GM12878 (cell line): ENCODE measurements around the gene TMUB2. TPM values are rescaled to one million over a fixed set of nuclear protein-coding genes. Genes with fewer than 3 reads are reported as not detected.
A peak's percentile ranks its signal among the peaks of the same experiment; 100 is the strongest.

Experiments
- ATAC-seq: fragments of 200-7000 bp; cut with Tn5 transposase; 3 replicates; pipeline ENCODE4 v1.9.1; 2020; ENCODE audit warnings: mild to moderate bottlenecking, moderate library complexity
- BruUV-seq: library from RNA; stranded (reverse); fragments of 400-500 nt; replicated peaks from 2 replicates; lab custom pipeline; 2021; lab: Mats Ljungman, UMichigan
- CTCF ChIA-PET: fragments of 300-600 bp; sonication (Branson Sonifier 250); formaldehyde crosslinking; extraction: SDS; loops from one replicate; lab custom pipeline; 2021; ENCODE audit warnings: inconsistent platforms; lab: Yijun Ruan, JAX
- POLR2A ChIA-PET: fragments of 350-600 bp; formaldehyde crosslinking; extraction: SDS; loops from one replicate; lab custom pipeline; 2021; ENCODE audit warnings: inconsistent platforms; lab: Charles Lee
- RAD21 ChIA-PET: fragments of 300-600 bp; sonication (Branson Sonifier 250); formaldehyde crosslinking; loops from one replicate; lab custom pipeline; 2023; ENCODE audit warnings: antibody characterized with exemption; ENCODE audit not compliant: unreplicated experiment; lab: Charles Lee
- SMC1A ChIA-PET: fragments of 300-600 bp; sonication (Branson Sonifier 250); formaldehyde crosslinking; loops from one replicate; lab custom pipeline; 2023; ENCODE audit not compliant: unreplicated experiment, uncharacterized antibody; lab: Charles Lee
- DNase-seq: peaks from one replicate; pipeline ENCODE4 v3.0.0-alpha.2; 2011; ENCODE audit warnings: low read depth, low spot score
- FAIRE-seq: peaks from 3 replicates; lab custom pipeline; 2011; peaks lifted over from hg19 to GRCh38; lab: Jason Lieb, UNC
- H2AFZ ChIP-seq: 2 replicates; pipeline ENCODE4 v1.6.0; 2011; ENCODE audit warnings: low read depth, low read length, control low read depth; ENCODE audit not compliant: control insufficient read depth
- H3K27ac ChIP-seq: 2 replicates; pipeline ENCODE4 v1.5.1; 2011; ENCODE audit warnings: control low read depth; ENCODE audit not compliant: control insufficient read depth, insufficient read depth
- H3K27me3 ChIP-seq, 2 experiments: replicated peaks in 1 of 2; 2 replicates each; pipeline versions ENCODE4 v1.6.0 to v1.6.1; 2011; ENCODE audit warnings: low read length in 1 of 2; ENCODE audit not compliant: control insufficient read depth in 2 of 2, insufficient read depth in 2 of 2
- H3K36me3 ChIP-seq, 2 experiments: 2 replicates each; pipeline ENCODE4 v1.5.1; 2011; ENCODE audit warnings: low read length in 1 of 2; ENCODE audit not compliant: control insufficient read depth in 2 of 2, insufficient read depth in 2 of 2
- H3K4me1 ChIP-seq: 2 replicates; pipeline ENCODE4 v1.6.1; 2011; ENCODE audit warnings: mild to moderate bottlenecking, low read length, moderate library complexity, mixed read lengths; ENCODE audit not compliant: control insufficient read depth, insufficient read depth
- H3K4me2 ChIP-seq: 2 replicates; pipeline ENCODE4 v1.6.0; 2011; ENCODE audit warnings: control low read depth; ENCODE audit not compliant: control insufficient read depth, insufficient read depth
- H3K4me3 ChIP-seq: fragments of 200-600 bp; sonication (generic); 2 replicates; pipeline ENCODE4 v1.5.1; 2016
- H3K79me2 ChIP-seq: 2 replicates; pipeline ENCODE4 v1.6.0; 2011; ENCODE audit warnings: low read length; ENCODE audit not compliant: control insufficient read depth, insufficient read depth
- H3K9ac ChIP-seq: 2 replicates; pipeline ENCODE4 v1.8.0; 2011; ENCODE audit warnings: low read length, control low read depth, mixed read lengths; ENCODE audit not compliant: control insufficient read depth, insufficient read depth
- H3K9me3 ChIP-seq: replicated peaks from 3 replicates; pipeline ENCODE4 v1.5.1; 2011; ENCODE audit warnings: mild to moderate bottlenecking, low read length; ENCODE audit not compliant: control insufficient read depth, insufficient read depth
- H4K20me1 ChIP-seq: 2 replicates; pipeline ENCODE4 v1.6.0; 2011; ENCODE audit not compliant: control insufficient read depth, insufficient read depth
- BMI1 ChIP-seq: fragments of 450-650 bp; IDR thresholded peaks from 2 replicates; pipeline ENCODE4 v1.6.1; 2016; ENCODE audit warnings: mild to moderate bottlenecking, moderate library complexity, borderline replicate concordance
- CBX5 ChIP-seq: sonication (generic); IDR thresholded peaks from 2 replicates; pipeline ENCODE4 v1.6.1; 2016; ENCODE audit warnings: low read depth, moderate library complexity, mild to moderate bottlenecking, inconsistent platforms
- ETV6 ChIP-seq, 2 experiments: fragments of 450-650 bp in 1 of 2; IDR thresholded peaks in 1 of 2; conservative IDR thresholded peaks in 1 of 2; 2 replicates each; pipeline ENCODE4 v1.6.1; 2014; ENCODE audit warnings: antibody characterized with exemption in 1 of 2, borderline replicate concordance in 1 of 2, low read depth in 1 of 2, mild to moderate bottlenecking in 1 of 2, moderate library complexity in 1 of 2
- FOS ChIP-seq: IDR thresholded peaks from 3 replicates; pipeline ENCODE4 v1.6.1; 2011; ENCODE audit warnings: borderline replicate concordance; ENCODE audit not compliant: insufficient read length; ENCODE audit errors: extremely low read depth
- FOXK2 ChIP-seq: fragments of 450-650 bp; IDR thresholded peaks from 2 replicates; pipeline ENCODE4 v1.6.1; 2017; ENCODE audit warnings: mild to moderate bottlenecking, moderate library complexity
- RELA ChIP-seq: fragments of 450-650 bp; IDR thresholded peaks from 2 replicates; pipeline ENCODE4 v1.8.0; 2014; ENCODE audit warnings: borderline replicate concordance; ENCODE audit not compliant: partially characterized antibody
- YBX1 ChIP-seq: fragments of 450-650 bp; IDR thresholded peaks from 2 replicates; pipeline ENCODE4 v1.6.1; 2016; ENCODE audit warnings: antibody characterized with exemption
- ZNF384 ChIP-seq: IDR thresholded peaks from 2 replicates; pipeline ENCODE4 v1.6.1; 2012; ENCODE audit warnings: low read depth, mild to moderate bottlenecking, low read length, improper control_type of control experiment, borderline replicate concordance
- ZSCAN29 ChIP-seq: fragments of 450-650 bp; IDR thresholded peaks from 2 replicates; pipeline ENCODE4 v1.6.1; 2017; ENCODE audit warnings: mild to moderate bottlenecking, moderate library complexity
- WGBS: methylation state at CpG from one replicate; pipeline ENCODE4 v1.1.6; 2016; ENCODE audit warnings: low lambda C conversion rate; ENCODE audit not compliant: insufficient replicate concordance, insufficient coverage; ENCODE audit errors: missing lambda C conversion rate; 5-methylcytosine and 5-hydroxymethylcytosine counted together
- in situ Hi-C: fragments of 300-500 bp; cut with MboI; formaldehyde crosslinking; loops from 9 replicates; pipeline ENCODE4 v1.14.3; 2018; ENCODE audit warnings: mixed read lengths
- intact Hi-C: fragments of 100-400 bp; cut with micrococcal nuclease; formaldehyde crosslinking; loops from one replicate; pipeline ENCODE4 v1.14.2; 2022; ENCODE audit not compliant: unreplicated experiment
- polyA plus RNA-seq, 11 experiments: library from polyadenylated mRNA; depleted of rRNA in 4 of 11; unstranded in 6 of 11; stranded (reverse) in 5 of 11; fragments of >200 nt; fragmentation: Nextera tagmentation in 4 of 11; fragmentation: Illumina TruSeq in 1 of 11; extraction: Ambion mirVana in 4 of 11; extraction: Trizol in 1 of 11; gene quantifications; 1 replicate in 1 of 11; 2 replicates in 10 of 11; pipeline versions ENCODE4 v1.2.1 to v1.2.3, GENCODE V29; 2011 to 2016; ENCODE audit warnings: inconsistent platforms in 2 of 11, missing spikeins in 2 of 11, low read depth in 1 of 11
- total RNA-seq, 4 experiments: library from RNA; depleted of rRNA in 3 of 4; stranded (reverse); fragments of >200 nt in 3 of 4; fragmentation: Illumina TruSeq in 1 of 4; extraction: Trizol in 1 of 4; gene quantifications; 2 replicates each; pipeline versions ENCODE4 v1.2.1 to v1.2.3, GENCODE V29; 2013 to 2021
- TF ChIP-seq, protein P1 (sequence below): fragments of 450-650 bp; formaldehyde crosslinking; IDR thresholded peaks from 2 replicates; pipeline ENCODE4 v1.4.0; 2022; ENCODE audit warnings: mild to moderate bottlenecking, moderate library complexity
- TF ChIP-seq, protein P2 (sequence below): fragments of 450-650 bp; IDR thresholded peaks from 2 replicates; pipeline ENCODE4 v1.6.1; 2016; ENCODE audit warnings: mild to moderate bottlenecking
- TF ChIP-seq, protein P3 (sequence below): IDR thresholded peaks from 2 replicates; pipeline ENCODE4 v1.6.1; 2012; ENCODE audit warnings: mild to moderate bottlenecking, low read depth, low read length
- TF ChIP-seq, protein P4 (sequence below): fragments of 450-650 bp; IDR thresholded peaks from 2 replicates; pipeline ENCODE4 v1.6.1; 2017; ENCODE audit warnings: borderline replicate concordance

Gene TMUB2
- total and polyA plus RNA-seq, 10 of the 15 experiments (the other 5 are each of a cell fraction or from before 2014, with no cell fraction given), result 4.3 to 34.0 (median 20.0) TPM

DNA sequence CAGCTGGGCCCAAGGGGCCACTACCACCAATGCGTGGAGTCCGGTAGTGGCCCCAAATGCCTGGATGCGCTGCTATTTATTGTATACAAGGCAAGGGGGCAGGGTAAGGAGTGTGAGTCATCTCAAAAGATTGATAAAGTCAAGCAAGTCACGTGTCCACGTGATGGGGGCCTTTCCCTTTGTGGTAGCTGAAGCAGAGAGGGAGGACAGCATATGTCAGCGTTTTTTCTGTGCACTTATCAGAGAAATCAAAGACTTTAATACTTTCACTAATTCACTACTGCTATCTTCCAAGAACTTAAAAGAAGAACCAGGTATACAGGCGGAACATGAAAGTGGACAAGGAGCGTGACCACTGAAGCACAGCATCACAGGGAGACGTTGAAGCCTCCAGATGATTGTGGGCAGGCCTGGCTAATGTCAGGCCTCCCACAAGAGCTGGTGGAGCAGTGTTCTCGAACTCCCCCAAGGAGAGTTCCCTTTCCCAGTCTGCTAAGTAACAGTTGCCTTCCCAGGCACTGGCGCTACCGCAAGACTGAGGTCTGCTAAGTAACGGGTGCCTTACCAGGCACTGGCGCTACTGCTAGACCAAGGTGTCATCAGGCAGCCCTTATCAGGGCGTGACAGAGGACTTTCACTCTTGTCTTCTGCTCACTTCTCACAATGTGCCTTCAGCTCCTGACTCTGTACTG, 27.1 kb upstream of the TMUB2 start:
- in situ Hi-C loops (no loop called here), intact Hi-C loops (no loop called here)
- Histone ChIP-seq H3K4me2 (no peak overlapping the region), H3K79me2 (no peaks in the 10 kb centered on the region), H3K27me3 (no peaks in the 10 kb centered on the region), H3K27ac (peak overlapping the region; percentile 33; the same call in 1 of the 2 replicates), H3K9me3 (no peaks in the 10 kb centered on the region), H3K4me3 (no peak overlapping the region), H2AFZ (no peak overlapping the region; the same call in 1 of the 2 replicates), H3K9ac (no peak overlapping the region), H3K36me3 (peaks cover 5 to 23% of the 10 kb centered on the region in 2 experiments; a peak in 3 of 4 replicates), H3K4me1 (peaks cover 8% of the 10 kb centered on the region; the same call in 1 of the 2 replicates), H4K20me1 (no peaks in the 10 kb centered on the region)
- ATAC-seq, result peak; percentile 77
- BruUV-seq, result no TSS peak
- SMC1A ChIA-PET, result interaction anchor here (0.8 kb wide), 1 partner anchor 105 kb away, joined by 3 read pairs; no protein-coding TSS in a partner anchor
- no peak for DNase-seq
- CTCF ChIA-PET, result interaction anchor here (1.2 to 2.4 kb wide), 3 partner anchors 9 to 36 kb away, joined by 3 to 8 read pairs (median 8); partner anchors contain the start of gene HDAC5
- WGBS, result 71% methylated on average over 15 of the region's 15 CpGs
- RAD21 ChIA-PET, result no interaction called here
- no peak for FAIRE-seq
- POLR2A ChIA-PET, result interaction anchor here (1.6 kb wide), 1 partner anchor 25 kb away, joined by 4 read pairs; no protein-coding TSS in a partner anchor
- TF ChIP-seq, protein P1, sequence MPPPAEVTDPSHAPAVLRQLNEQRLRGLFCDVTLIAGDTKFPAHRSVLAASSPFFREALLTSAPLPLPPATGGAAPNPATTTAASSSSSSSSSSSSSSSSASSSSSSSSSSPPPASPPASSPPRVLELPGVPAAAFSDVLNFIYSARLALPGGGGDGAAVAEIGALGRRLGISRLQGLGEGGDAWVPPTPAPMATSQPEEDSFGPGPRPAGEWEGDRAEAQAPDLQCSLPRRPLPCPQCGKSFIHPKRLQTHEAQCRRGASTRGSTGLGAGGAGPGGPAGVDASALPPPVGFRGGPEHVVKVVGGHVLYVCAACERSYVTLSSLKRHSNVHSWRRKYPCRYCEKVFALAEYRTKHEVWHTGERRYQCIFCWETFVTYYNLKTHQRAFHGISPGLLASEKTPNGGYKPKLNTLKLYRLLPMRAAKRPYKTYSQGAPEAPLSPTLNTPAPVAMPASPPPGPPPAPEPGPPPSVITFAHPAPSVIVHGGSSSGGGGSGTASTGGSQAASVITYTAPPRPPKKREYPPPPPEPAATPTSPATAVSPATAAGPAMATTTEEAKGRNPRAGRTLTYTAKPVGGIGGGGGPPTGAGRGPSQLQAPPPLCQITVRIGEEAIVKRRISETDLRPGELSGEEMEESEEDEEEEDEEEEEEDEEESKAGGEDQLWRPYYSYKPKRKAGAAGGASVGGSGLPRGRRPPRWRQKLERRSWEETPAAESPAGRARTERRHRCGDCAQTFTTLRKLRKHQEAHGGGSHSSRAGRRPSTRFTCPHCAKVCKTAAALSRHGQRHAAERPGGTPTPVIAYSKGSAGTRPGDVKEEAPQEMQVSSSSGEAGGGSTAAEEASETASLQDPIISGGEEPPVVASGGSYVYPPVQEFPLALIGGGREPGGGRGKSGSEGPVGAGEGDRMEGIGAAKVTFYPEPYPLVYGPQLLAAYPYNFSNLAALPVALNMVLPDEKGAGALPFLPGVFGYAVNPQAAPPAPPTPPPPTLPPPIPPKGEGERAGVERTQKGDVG (CRISPR knock-in tag), result no peak
- TF ChIP-seq, protein P2, sequence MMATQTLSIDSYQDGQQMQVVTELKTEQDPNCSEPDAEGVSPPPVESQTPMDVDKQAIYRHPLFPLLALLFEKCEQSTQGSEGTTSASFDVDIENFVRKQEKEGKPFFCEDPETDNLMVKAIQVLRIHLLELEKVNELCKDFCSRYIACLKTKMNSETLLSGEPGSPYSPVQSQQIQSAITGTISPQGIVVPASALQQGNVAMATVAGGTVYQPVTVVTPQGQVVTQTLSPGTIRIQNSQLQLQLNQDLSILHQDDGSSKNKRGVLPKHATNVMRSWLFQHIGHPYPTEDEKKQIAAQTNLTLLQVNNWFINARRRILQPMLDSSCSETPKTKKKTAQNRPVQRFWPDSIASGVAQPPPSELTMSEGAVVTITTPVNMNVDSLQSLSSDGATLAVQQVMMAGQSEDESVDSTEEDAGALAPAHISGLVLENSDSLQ, result no peak
- TF ChIP-seq ZSCAN29 (no peak), ETV6 (conservative IDR thresholded peaks at IDR 0.05 in 1 of 2, IDR thresholded peaks at IDR 0.05 in 1 of 2; ENCODE audit: borderline replicate concordance in 1 of 2, low read depth in 1 of 2) (no peak), RELA (no peak), CBX5 (no peak), YBX1 (no peak), FOXK2 (no peak), FOS (no peak), BMI1 (no peak), ZNF384 (no peak)
- TF ChIP-seq, protein P3, sequence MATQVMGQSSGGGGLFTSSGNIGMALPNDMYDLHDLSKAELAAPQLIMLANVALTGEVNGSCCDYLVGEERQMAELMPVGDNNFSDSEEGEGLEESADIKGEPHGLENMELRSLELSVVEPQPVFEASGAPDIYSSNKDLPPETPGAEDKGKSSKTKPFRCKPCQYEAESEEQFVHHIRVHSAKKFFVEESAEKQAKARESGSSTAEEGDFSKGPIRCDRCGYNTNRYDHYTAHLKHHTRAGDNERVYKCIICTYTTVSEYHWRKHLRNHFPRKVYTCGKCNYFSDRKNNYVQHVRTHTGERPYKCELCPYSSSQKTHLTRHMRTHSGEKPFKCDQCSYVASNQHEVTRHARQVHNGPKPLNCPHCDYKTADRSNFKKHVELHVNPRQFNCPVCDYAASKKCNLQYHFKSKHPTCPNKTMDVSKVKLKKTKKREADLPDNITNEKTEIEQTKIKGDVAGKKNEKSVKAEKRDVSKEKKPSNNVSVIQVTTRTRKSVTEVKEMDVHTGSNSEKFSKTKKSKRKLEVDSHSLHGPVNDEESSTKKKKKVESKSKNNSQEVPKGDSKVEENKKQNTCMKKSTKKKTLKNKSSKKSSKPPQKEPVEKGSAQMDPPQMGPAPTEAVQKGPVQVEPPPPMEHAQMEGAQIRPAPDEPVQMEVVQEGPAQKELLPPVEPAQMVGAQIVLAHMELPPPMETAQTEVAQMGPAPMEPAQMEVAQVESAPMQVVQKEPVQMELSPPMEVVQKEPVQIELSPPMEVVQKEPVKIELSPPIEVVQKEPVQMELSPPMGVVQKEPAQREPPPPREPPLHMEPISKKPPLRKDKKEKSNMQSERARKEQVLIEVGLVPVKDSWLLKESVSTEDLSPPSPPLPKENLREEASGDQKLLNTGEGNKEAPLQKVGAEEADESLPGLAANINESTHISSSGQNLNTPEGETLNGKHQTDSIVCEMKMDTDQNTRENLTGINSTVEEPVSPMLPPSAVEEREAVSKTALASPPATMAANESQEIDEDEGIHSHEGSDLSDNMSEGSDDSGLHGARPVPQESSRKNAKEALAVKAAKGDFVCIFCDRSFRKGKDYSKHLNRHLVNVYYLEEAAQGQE, result no peak
- TF ChIP-seq, protein P4, sequence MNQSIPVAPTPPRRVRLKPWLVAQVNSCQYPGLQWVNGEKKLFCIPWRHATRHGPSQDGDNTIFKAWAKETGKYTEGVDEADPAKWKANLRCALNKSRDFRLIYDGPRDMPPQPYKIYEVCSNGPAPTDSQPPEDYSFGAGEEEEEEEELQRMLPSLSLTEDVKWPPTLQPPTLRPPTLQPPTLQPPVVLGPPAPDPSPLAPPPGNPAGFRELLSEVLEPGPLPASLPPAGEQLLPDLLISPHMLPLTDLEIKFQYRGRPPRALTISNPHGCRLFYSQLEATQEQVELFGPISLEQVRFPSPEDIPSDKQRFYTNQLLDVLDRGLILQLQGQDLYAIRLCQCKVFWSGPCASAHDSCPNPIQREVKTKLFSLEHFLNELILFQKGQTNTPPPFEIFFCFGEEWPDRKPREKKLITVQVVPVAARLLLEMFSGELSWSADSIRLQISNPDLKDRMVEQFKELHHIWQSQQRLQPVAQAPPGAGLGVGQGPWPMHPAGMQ, result no peak
